Coronary artery (tissue), 2 donors: Measurements from ENCODE around the gene MYF5.
A peak's percentile ranks its signal among the peaks of the same experiment; 100 is the strongest.

Experiments
- DNase-seq: peaks from one replicate; pipeline ENCODE4 v3.0.0-alpha.2; 2017; ENCODE audit warnings: low spot score
- H3K27ac ChIP-seq, 2 donors: fragments of 200-600 bp; sonication (generic); one replicate each; pipeline ENCODE4 v1.5.1; 2016 to 2019
- H3K4me3 ChIP-seq: fragments of 200-600 bp; sonication (generic); 2 replicates; pipeline ENCODE4 v1.5.1; 2016; ENCODE audit warnings: mild to moderate bottlenecking, moderate library complexity
- CTCF ChIP-seq: fragments of 200-600 bp; sonication (generic); IDR thresholded peaks from one replicate; pipeline ENCODE4 v1.5.1; 2019; ENCODE audit warnings: antibody characterized with exemption

MYF5 gene

DNA sequence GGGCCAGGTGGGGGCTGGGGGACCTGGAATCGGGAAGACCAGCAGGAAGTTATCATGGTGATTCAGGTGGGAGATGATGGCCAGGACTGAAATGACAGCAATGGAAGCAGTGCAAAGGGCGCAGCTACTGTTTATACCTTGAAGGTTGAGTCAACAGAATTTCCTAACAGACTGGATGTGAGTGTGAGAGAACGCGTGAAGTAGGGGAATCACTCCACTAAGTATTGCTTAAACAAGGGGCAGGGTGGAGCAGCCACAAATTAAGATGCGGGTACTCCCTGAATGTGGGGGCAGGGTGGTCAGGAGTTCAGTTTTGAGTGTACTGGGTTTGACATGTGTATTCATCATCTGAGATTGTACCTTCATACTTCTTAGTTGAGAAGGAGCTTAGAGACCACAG lies 45.1 kb downstream of the MYF5 start:
- no peak for TF ChIP-seq CTCF
- no peak for DNase-seq
- Histone ChIP-seq H3K27ac (no peak overlapping the region), H3K4me3 (no peak overlapping the region)

DNA sequence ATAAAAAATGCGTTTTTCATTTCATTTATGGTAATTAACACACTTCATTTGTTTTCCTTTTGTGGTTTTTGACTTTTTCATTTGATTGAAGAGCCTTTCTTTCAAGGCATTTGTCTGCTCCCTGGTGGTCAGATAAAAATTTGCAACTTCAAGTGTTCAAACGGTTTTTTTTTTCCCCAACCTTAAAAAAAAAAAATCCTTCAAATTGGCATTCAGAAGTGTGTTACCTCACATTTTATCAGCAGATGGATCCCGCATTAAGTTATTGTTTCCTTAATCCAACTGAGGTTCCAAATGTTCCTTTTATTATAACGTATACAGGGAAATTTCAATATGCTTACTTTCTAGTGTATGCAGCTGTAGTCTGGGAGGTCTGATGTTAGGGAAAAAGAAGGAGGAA lies 47.2 kb downstream of the MYF5 start:
- no peak overlapping the region for H3K27ac ChIP-seq
- TF ChIP-seq CTCF, result peak; percentile 45
- DNase-seq, result no peak
- H3K4me3 ChIP-seq, result no peak overlapping the region

DNA sequence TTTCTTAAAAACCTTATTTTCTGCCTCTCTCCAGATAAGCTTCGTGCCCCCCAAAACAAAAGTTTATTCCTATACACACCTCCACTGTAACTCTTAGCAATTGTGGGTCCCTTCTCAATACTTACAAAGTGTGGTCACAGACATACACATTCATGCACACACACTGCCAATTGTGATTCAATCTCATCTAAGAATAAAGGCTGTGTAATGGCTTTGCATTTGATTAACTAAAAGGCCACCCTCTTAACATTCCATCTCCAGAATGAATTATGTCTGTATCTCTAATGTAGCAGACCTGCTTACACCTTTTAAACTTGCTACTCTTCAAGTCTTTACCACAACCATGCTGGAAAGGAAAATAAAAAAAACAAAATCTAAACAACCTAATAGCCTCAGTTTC lies 49.5 kb downstream of the MYF5 start:
- no peak for TF ChIP-seq CTCF
- no peak overlapping the region for H3K4me3 ChIP-seq
- H3K27ac ChIP-seq, result no peak overlapping the region
- no peak for DNase-seq

GRCh38 chr12:80766897-80767296 lies 50.2 kb downstream of the MYF5 start:
- no peak for TF ChIP-seq CTCF
- DNase-seq, result no peak
- Histone ChIP-seq H3K4me3 (no peak overlapping the region), H3K27ac (no peak overlapping the region)
